ENCODE measurements around the gene PLA2G6. TPM values are rescaled to one million over a fixed set of nuclear protein-coding genes. Genes with fewer than 3 reads are reported as not detected.
A peak's percentile ranks its signal among the peaks of the same experiment; 100 is the strongest.

PLA2G6 gene
- total and polyA plus RNA-seq, 12 donors, result 6.0 to 35.1 (median 13.5) TPM

DNA sequence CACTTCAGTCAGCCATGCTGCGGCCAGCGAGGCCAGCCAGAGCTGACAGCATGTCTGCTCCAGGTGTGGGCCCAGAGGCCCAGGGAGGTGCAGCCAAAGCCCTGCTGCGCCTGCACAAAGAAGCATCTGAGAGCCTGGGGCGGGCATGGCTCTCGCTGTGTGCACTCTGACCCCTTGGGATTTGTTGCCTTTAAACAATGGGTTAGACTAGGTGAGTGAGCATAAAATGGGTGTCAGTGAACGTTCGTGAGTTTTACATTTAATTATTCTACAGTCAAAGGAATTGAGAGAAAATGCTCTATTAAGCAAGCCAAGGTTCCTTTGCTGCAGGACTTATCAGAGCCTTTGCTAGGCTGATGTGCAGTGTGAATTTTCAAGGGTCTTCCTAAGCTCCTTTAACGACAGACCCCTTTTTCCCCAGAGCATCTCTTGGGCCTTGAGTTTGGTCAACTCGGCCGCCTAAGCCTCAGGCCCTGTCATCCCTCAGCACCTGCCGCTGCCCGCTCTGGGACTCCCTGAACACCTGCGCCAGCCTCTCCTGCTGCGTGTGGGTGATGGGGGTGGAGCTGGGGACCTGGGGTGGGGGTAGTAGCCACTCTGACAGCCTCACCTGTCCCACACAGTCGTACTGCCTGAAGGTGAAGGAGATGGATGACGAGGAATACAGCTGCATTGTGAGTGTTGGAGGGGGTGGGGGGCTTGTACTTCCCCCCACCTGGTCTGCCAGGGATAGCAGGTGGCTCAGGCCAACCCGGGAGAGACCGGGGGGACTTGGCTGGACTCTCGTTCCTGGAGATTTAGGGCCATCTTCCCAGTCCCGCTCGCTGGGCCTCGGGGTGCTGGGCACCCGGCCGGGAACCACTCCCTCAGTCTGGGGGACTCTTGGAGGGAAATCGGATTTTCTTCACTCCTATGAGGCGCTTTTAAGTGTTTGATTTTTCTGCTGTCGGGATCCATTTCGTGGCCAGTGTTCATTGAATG, 108.2 kb downstream of the PLA2G6 start:
- Histone ChIP-seq H3K36me3 (peaks cover 0 to 70% (median 6%) of the 10 kb centered on the region in 9 donors), H3K4me1 (peaks cover 13 to 28% (median 22%) of the 10 kb centered on the region in 9 donors), H3K4me3 (no peak overlapping the region), H3K27me3 (no peaks in the 10 kb centered on the region), H3K27ac (no peak overlapping the region), H3K9me3 (no peaks in the 10 kb centered on the region)
- intact Hi-C loops (cut with DNase I), result no loop called here
- ATAC-seq (no peak), DNase-seq (no peak)
- TF ChIP-seq, protein P1, sequence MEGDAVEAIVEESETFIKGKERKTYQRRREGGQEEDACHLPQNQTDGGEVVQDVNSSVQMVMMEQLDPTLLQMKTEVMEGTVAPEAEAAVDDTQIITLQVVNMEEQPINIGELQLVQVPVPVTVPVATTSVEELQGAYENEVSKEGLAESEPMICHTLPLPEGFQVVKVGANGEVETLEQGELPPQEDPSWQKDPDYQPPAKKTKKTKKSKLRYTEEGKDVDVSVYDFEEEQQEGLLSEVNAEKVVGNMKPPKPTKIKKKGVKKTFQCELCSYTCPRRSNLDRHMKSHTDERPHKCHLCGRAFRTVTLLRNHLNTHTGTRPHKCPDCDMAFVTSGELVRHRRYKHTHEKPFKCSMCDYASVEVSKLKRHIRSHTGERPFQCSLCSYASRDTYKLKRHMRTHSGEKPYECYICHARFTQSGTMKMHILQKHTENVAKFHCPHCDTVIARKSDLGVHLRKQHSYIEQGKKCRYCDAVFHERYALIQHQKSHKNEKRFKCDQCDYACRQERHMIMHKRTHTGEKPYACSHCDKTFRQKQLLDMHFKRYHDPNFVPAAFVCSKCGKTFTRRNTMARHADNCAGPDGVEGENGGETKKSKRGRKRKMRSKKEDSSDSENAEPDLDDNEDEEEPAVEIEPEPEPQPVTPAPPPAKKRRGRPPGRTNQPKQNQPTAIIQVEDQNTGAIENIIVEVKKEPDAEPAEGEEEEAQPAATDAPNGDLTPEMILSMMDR (IDR thresholded peaks at IDR 0.05), result no peak
- WGBS, 2 donors, result 94 to 95% methylated on average over 28 of the region's 28 CpGs

DNA sequence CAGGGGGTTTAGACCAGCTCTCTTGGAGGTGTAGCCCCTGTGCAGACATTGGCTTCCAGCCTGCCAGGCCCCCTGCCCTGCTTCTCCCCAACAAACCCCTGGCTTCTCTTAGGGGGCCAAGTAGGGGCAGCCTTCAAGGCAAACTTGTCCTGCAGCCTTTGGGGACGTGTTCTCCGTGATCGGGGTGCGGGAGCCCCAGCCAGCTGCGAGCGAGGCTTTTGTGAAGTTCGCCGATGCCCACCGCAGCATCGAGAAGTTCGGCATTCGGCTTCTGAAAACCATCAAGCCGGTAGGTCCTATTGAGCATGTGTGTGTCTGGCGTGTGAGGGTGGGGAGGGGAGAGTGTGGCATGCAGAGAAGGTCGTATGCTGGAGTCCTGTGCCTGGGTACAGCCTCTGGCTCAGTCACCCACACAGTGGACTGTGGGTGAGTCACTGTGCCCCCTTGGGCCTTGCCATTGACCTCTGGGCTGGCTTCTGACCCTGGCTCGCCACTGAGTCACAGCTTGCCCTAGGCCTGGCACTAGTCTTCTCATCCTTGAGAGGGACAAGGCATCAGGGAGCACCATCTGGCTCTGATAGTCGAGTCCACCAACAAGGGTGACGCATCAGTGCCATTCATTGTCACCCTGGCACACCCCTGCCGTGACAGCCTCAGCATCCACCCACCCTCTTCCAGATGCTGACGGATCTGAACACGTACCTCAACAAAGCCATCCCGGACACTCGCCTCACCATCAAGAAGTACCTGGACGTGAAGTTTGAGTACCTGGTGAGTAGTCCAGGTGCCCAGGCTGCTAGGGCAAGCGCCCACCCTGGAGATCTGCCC, 109.1 kb downstream of the PLA2G6 start:
- no peaks in the 10 kb centered on the region for H3K9me3 ChIP-seq
- no peaks in the 10 kb centered on the region for H3K27me3 ChIP-seq
- no peak for ATAC-seq
- H3K4me3 ChIP-seq, result no peak overlapping the region
- H3K27ac ChIP-seq, result no peak overlapping the region
- no peak for DNase-seq
- intact Hi-C loops (cut with DNase I), result no loop called here
- TF ChIP-seq, protein P1 (IDR thresholded peaks at IDR 0.05), result no peak
- peaks cover 0 to 79% (median 6%) of the 10 kb centered on the region in 9 donors for H3K36me3 ChIP-seq
- 95 to 96% methylated on average over 25 of the region's 25 CpGs for WGBS, 2 donors
- H3K4me1 ChIP-seq, result peaks cover 14 to 36% (median 30%) of the 10 kb centered on the region in 9 donors

DNA sequence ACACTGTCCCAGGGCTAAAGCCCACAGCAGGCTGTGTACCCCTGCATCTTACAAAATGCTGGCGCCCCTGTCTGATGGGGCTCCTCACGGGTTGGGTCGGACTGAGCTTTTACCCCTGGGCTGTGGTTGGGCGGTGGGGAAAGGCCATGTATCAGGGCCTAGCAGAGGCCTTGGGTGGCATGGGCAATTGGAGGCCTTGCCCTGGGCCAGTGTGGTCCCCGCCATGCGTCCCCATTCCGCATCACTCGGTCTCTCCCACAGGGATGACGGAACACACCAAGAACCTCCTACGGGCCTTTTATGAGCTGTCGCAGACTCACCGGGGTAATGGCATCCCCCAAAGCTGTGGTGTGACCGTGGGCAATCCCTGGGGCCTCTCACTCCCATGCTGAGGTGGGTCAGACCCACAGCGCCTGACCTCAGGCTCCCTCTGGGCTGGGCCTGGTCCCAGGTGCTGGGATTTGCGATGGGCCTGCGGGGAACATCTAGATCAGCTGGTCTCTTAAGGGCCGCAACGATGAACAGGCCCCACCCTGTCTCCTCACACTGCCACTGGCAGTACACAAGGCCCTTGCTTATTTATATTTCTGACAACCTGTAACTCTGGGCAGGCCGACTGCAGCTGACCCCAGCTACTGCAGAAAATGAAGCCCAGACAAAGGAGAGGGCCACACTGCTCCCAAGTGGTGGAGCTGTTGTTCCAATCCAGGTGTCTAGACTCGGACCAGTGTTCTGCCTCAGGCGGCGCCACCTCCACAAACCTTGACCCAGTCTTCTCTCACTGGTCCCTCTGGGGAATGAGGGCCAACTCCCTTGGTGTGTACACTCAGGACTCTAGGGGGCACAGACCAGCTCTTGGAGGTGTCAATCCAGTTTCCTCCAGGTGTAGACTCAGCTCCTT, 110.0 kb downstream of the PLA2G6 start:
- peaks cover 14 to 44% (median 33%) of the 10 kb centered on the region in 9 donors for H3K4me1 ChIP-seq
- intact Hi-C loops (cut with DNase I), result no loop called here
- H3K27me3 ChIP-seq, result no peaks in the 10 kb centered on the region
- ATAC-seq (no peak), DNase-seq (no peak)
- peak overlapping the region in 1 of 10 donors; percentile 91 for H3K27ac ChIP-seq
- no peaks in the 10 kb centered on the region for H3K9me3 ChIP-seq
- peaks cover 0 to 85% (median 8%) of the 10 kb centered on the region in 9 donors for H3K36me3 ChIP-seq
- TF ChIP-seq, protein P1 (IDR thresholded peaks at IDR 0.05), result no peak
- H3K4me3 ChIP-seq, result no peak overlapping the region
- WGBS, 2 donors, result 86 to 92% methylated on average over 22 of the region's 22 CpGs
